PC-9 (cell line): Measurements from ENCODE around the gene IRF2.
"Not testable (repeated sequence)": the region's sequence is repeated elsewhere in the genome, so short reads cannot be mapped to it uniquely, and the experiment has no call there.

ENCODE experiments used
- CTCF ChIP-seq: fragments of 200-600 bp; sonication (generic); conservative IDR thresholded peaks from 2 replicates; pipeline ENCODE4 v1.6.1; 2017; ENCODE audit warnings: mixed run types, antibody characterized with exemption, mild to moderate bottlenecking, moderate library complexity
- EZH2 ChIP-seq: fragments of 200-600 bp; sonication (generic); IDR thresholded peaks from 2 replicates; pipeline ENCODE4 v1.8.0; 2017; ENCODE audit warnings: antibody characterized with exemption, low read depth

- TF ChIP-seq CTCF, EZH2: not testable (repeated sequence)
These were observed 94.1 kb downstream of the IRF2 start for GRCh38 chr4:184380214-184380613.
